H1 (cell line): ENCODE measurements around the gene PCNP. TPM values are rescaled to one million over a fixed set of nuclear protein-coding genes. Genes with fewer than 3 reads are reported as not detected.

Source experiments
- ATF2 ChIP-seq: IDR thresholded peaks from 2 replicates; pipeline ENCODE4 v1.6.1; 2012; ENCODE audit warnings: low read length, inconsistent platforms
- CHD7 ChIP-seq: fragments of 300-600 bp; sonication (generic); IDR thresholded peaks from 2 replicates; pipeline ENCODE4 v1.7.1; 2012; ENCODE audit warnings: low read length, moderate library complexity, mild to moderate bottlenecking, inconsistent platforms; ENCODE audit not compliant: insufficient replicate concordance
- KDM1A ChIP-seq: fragments of 200-600, 300-600 bp; sonication (generic); IDR thresholded peaks from 2 replicates; pipeline ENCODE4 v1.7.1; 2016; ENCODE audit warnings: mild to moderate bottlenecking, low read length, borderline replicate concordance
- RBBP5 ChIP-seq: IDR thresholded peaks from 2 replicates; pipeline ENCODE4 v1.7.1; 2012; ENCODE audit warnings: low read depth, mild to moderate bottlenecking, inconsistent platforms, low read length, moderate library complexity, borderline replicate concordance
- RNF2 ChIP-seq: fragments of 200-900, 300-1000 bp; sonication (generic); IDR thresholded peaks from 2 replicates; pipeline ENCODE4 v1.7.1; 2016; ENCODE audit warnings: borderline replicate concordance, low read depth, mild to moderate bottlenecking, antibody characterized with exemption, low read length; ENCODE audit not compliant: poor library complexity, severe bottlenecking; ENCODE audit errors: missing control alignments
- SIN3A ChIP-seq, 2 experiments: IDR thresholded peaks in 1 of 2; conservative IDR thresholded peaks in 1 of 2; 2 replicates each; pipeline ENCODE4 v1.6.1; 2011 to 2012; ENCODE audit warnings: low read length in 2 of 2, improper control_type of control experiment in 1 of 2, low read depth in 1 of 2, mild to moderate bottlenecking in 1 of 2
- SP1 ChIP-seq: IDR thresholded peaks from 2 replicates; pipeline ENCODE4 v1.6.1; 2011; ENCODE audit warnings: low read depth, low read length
- polyA plus RNA-seq, 7 experiments: library from polyadenylated mRNA; depleted of rRNA in 3 of 7; stranded (reverse) in 5 of 7; unstranded in 2 of 7; fragments of >200 nt in 5 of 7; fragments of 200-250 nt in 2 of 7; gene quantifications; 1 replicate in 5 of 7; 2 replicates in 1 of 7; 4 replicates in 1 of 7; pipeline versions ENCODE4 v1.2.1 to v1.2.3, GENCODE V29; 2011 to 2013; ENCODE audit warnings: missing spikeins in 2 of 7, mixed read lengths in 2 of 7
- total RNA-seq: library from RNA; stranded (reverse); fragmentation: NEBNext Ultra II Directional; extraction: Animal tissue kit (Norgen Biotek cat#: 25700); gene quantifications from 2 replicates; pipeline ENCODE4 v1.2.1, GENCODE V29; 2021

PCNP gene
- total and polyA plus RNA-seq, 2 of the 8 experiments (the other 6 are each of a cell fraction or from before 2014, with no cell fraction given) = 29.1 to 192 TPM

- TF ChIP-seq CHD7 (no peak), SIN3A (conservative IDR thresholded peaks at IDR 0.05 in 1 of 2, IDR thresholded peaks at IDR 0.05 in 1 of 2; ENCODE audit: low read depth in 1 of 2, low read length in 2 of 2) (no peak), ATF2 (no peak), SP1 (no peak), RBBP5 (no peak), RNF2 (no peak), KDM1A (no peak)
Observed at GRCh38 chr3:101549473-101549872, 24.5 kb upstream of the PCNP start (continued).
